GM12801 (cell line): ENCODE data around the gene CRACDL.

ENCODE experiments used
- CTCF ChIP-seq: IDR thresholded peaks from one replicate; pipeline ENCODE4 v1.5.1; 2011; ENCODE audit warnings: control low read depth; ENCODE audit not compliant: insufficient read length; ENCODE audit errors: extremely low read depth

Gene CRACDL

GRCh38 chr2:98825404-98825803 lies 110.6 kb downstream of the CRACDL start:
- TF ChIP-seq CTCF = no peak

GRCh38 chr2:98825020-98825350 lies 111.0 kb downstream of the CRACDL start:
- no peak for TF ChIP-seq CTCF

GRCh38 chr2:98824256-98825019 lies 111.6 kb downstream of the CRACDL start:
- TF ChIP-seq CTCF = no peak

GRCh38 chr2:98823196-98824170 lies 112.5 kb downstream of the CRACDL start:
- TF ChIP-seq CTCF = no peak

- TF ChIP-seq CTCF = no peak
Observed at GRCh38 chr2:98822301-98823164, 113.5 kb downstream of the CRACDL start.

- TF ChIP-seq CTCF = no peak
Observed at GRCh38 chr2:98821629-98822135, 114.3 kb downstream of the CRACDL start.

- no peak for TF ChIP-seq CTCF
Observed at GRCh38 chr2:98819231-98819766, 116.7 kb downstream of the CRACDL start.
